ENCODE data around the gene SOSTDC1.

DNA sequence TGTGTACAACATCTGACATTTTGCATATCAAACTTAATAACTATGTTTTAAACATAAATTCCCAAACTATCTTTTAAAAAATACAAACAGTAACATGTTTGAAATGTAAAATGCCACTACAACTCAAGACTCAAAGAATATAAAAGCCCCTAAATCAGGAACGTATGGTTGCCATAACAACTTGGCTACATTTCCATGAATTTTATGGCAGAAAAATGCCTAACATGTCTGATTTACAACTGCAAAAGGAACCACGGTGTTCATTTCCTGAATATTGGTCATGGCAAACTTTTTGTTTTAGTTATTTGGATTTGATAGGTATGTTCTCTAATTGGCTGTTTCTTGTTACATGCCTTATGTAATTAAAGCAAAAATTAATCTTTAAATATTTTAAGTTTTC is 2.0 kb downstream of the SOSTDC1 start:
- TF ChIP-seq, protein P1, sequence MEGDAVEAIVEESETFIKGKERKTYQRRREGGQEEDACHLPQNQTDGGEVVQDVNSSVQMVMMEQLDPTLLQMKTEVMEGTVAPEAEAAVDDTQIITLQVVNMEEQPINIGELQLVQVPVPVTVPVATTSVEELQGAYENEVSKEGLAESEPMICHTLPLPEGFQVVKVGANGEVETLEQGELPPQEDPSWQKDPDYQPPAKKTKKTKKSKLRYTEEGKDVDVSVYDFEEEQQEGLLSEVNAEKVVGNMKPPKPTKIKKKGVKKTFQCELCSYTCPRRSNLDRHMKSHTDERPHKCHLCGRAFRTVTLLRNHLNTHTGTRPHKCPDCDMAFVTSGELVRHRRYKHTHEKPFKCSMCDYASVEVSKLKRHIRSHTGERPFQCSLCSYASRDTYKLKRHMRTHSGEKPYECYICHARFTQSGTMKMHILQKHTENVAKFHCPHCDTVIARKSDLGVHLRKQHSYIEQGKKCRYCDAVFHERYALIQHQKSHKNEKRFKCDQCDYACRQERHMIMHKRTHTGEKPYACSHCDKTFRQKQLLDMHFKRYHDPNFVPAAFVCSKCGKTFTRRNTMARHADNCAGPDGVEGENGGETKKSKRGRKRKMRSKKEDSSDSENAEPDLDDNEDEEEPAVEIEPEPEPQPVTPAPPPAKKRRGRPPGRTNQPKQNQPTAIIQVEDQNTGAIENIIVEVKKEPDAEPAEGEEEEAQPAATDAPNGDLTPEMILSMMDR (IDR thresholded peaks at IDR 0.05; ENCODE audit: low read depth, low read length) = no peak
- no peak for TF ChIP-seq POLR2A (IDR thresholded peaks at IDR 0.05; ENCODE audit: extremely low read depth, insufficient read length)

All from NB4 (cell line).